Activated CD4-positive, alpha-beta T cell treated with anti-CD3 and anti-CD28 coated beads for 4 hours (primary cell): Measurements from ENCODE around the gene ZEB2.

Experiments
- DNase-seq, 2 donors: peaks; one replicate each; pipeline ENCODE4 v3.0.0-alpha.2; 2020

The ZEB2 gene

DNA sequence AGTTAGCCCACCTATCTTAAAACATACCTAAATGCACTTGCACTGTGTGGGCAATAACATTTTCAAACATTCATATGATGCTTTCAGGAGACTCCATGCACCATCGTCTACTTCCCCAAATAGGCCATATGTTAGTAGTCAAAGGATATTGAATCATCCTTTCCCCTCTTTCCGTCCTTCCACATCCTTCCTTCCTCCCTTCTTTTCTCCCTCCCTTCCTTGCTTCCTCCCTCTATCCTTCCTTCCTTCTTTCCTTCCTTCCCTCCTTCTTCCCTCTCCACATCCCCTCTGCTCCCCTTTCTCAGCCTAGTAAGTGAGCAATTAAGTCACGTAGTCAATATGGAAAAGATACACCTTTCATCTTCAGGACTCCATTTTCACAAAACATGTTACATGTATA, 73.8 kb downstream of the ZEB2 start:
- DNase-seq = no peak

DNA sequence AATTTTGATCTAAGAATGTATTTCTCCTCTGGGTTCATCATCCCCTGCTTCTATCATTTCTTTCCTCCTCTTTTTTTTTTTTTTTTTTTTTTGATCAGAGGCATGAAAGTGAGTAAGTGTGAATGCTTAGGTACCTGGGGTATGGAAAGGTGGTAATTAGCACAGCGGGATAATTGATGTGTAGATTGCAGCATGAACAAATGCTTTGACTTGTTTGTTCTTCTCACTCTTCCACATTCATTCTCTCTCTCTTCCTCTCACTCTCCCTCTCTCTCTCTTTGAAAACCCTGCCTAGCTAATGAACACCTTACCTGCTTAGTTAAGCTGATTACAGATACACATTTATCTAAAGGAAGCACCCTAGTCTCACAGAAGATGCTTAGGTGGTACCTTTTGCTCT, 74.7 kb downstream of the ZEB2 start:
- DNase-seq = no peak

DNA sequence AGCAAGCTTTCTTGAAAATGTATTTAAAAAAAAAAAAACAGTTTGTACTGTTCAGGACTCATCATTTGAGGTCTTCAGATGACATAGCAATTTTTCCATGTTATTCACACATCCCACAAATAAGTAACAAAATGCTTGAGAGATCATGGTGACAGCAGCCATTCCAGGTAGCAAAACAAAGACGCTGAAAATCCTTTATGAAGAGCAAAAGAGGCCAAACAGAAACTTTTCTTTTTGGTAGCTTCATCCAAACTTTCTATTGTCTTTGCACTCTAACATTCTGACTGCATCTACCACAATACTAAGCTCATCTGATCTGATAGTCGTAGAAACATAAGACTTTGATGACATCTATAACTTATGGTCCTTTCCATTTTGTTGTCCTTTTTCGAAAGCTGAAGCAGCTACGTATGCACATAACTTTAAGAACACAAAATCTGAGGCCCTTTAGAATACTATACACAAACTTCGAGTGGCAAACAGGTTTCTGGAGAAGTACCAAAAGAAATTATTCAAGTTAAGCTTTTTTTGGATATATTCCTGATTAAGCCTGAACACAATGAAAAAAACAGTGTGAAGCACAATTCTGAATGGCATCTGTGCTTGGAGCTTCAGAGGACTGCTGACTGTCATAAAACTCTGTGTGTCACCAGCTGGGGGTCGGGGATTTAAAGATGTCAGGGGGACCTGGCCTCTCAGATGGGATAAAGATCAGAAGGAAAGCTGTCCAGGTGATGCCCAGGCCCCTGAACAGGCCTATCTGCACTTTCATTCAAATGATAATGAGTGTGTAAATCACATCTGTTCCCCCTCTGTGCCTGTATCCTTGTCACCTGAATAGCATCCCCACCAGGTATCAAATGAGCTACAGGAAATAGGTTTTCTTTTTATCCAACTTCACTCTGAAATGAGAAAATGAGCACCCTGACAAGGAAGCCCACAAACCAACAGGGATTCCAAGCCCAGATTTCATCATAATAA, 75.8 kb downstream of the ZEB2 start:
- DNase-seq = no peak

DNA sequence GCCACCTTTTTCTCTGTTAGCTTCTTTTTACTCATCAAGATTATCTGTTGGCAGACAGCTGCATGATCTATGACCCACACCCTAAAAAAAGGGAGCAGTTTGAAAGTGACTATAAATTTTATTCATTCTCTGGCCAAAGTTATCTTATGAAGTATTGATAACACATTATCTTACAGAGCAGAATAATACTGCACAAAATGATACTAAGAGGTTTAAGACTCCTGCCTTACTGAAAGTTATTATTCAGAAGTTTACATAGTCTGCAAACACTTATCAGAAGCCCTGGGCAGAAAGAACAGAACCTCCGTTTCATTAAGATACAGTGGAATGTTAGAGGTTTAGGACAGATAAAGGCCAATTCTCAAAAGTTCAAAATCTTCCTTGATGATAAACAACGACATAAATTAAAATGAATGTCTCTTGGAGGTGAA, 78.2 kb downstream of the ZEB2 start:
- no peak for DNase-seq

DNA sequence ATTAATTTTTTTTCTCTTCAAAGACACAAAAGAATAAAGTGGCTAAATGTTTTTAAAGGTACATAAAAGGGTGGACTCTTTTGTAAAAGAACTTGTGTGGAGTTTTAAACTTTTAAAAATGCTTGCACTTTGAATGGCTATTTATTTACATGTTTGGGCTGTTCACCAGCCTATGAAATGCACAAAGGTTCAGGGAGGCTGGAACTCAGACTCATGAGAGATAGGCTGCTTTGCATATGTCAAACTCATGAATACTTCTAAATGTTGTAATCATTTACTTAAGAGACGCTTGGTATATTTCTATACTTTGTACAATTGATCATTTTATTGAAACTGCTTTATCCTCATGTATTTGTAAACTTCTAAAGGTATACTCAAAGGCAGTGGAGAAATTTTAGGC, 79.9 kb downstream of the ZEB2 start:
- DNase-seq = no peak

DNA sequence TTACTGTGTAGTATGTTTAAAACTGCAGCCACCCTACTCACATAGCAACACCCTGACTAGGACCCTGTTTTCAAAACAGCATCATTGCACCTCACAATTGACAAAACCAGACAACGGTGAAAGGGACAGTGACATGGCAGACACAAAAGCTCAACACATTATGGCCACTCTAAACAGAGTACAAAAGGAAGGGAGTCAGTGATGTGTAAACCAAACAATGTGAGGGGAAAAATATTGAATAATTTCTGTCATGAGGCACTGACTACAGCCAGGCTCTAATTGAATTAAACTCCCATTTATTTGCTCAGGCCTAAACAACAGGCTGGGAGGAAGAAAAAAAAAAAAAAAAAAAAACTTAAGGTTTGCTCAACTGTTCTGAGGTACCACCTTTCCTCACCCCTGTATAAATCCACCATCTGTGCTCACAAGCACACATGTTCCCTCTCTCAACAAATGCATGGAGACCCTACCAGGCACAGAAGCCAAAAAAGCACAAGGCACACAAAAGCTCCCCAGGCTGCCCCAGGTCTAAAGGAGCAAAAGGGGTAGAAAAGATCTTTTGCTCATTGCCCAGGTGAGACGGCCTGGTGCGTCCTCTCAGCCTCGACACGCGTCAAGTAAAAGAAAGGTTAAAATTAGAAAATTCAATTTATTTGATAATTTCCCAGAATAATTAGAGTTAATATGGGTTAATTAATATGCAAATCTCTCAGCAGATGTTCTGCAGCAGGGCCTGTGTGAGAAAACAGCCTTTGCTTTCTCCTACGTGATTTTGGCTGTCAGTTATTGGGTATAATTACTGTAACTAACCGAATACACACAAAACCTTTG, 80.9 kb downstream of the ZEB2 start:
- no peak for DNase-seq

DNA sequence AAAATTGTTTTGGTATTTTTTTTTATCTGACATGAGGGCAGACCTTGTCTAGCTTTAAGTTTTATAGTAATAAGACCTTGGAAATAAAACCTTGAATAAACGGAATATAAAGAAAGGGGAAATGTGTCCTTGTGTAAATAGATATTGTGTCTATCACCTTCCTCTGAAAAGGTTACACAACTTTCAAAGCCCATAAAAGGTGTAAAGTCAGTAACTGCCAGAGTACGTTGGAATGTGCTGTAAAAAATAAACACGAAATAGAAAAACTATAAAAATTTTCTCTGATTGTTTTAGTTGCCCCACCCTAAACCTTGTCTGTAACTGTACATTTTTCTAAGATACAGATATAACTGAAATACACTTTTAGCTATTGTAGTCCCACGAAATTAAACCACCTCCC, 82.3 kb downstream of the ZEB2 start:
- no peak for DNase-seq

DNA sequence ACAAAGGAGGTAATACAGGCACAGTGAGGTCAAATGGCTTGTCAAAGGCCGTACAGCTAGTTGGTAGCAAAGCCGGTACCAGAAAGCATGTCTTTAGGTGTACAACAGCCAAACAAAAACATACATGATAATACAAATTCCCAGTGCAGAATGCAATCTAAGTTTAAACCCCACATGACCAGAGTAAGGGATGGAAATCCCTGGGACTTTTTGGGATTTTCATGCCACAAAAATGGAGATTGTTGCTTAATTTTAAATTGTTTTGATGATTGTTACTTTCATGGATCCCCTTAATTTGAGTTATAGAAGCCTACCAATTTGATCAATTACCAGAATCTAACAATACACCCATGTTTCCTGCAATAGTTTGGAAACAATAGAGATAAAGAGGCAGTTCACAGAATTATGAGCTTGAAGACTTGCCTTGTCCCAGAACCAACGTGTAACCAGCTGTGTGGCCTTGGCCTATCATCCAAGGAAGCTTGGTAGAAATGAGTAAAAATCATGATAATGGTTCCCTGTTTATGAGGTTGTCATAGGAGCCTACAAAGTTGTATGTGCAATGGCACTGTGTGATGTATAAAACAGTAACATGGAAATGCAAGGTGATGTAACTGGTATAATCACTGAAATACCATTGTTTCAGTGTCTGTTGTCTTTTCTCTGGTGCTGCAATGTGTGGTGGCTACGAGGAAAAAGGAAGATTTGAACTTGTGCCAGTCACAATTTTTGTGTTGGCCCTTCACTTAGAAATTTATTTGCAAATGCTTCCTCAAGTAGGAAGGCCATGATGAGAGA, 85.3 kb downstream of the ZEB2 start:
- no peak for DNase-seq

DNA sequence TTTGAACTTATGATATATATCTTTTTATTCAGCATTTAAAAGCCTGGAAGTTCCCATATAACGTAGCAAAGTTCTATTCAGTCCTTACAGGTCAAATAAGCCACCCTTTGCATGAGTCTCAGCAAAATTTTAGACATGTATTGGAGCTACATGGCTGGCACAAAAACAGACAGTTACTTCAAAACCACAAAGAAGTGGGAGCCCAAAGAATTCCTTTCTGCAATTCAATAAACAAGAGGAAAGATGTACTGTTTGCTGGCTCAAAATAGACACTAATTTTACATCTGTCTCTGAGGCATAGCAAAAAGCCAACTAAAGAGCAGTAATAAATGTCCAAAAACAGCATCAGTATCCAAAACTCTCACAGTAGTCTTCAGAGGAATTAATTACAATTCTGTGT, 87.0 kb downstream of the ZEB2 start:
- DNase-seq = no peak

DNA sequence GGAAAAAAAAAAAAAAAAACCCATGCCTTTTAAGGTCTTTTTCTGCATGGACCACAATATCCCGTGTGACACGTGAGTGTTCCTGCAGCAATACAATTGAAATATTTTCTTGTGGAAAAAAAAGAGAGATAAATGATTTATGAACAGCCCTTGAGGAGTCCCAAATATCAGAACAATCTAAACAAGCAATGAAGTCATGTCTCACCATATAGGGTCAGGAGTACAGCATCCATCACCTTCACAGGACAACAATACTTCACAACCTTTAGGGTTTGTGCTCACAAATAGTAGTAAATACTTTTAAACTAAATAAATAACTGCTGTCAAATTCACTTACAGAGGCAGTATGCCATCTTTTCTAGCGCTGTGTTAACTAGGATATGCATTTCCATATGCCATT, 87.9 kb downstream of the ZEB2 start:
- no peak for DNase-seq

DNA sequence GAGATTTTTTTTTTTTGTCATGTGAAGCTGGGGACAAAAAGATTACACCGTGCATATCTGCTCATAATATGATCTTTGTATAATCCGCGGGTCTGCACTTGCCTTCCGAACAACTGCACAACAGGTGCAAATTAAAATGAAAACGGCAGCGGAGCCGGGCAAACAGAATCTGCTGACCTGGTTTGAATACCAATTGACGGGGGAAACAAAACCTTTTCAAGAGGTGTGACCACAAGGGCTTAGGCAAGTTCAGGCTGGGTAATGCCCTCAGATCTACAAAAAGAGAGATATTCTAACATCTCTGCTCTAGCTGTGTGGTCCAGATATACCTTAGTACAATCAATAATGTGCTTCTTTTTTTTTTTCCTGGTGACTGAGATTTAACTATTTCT, 88.5 kb downstream of the ZEB2 start:
- no peak for DNase-seq

DNA sequence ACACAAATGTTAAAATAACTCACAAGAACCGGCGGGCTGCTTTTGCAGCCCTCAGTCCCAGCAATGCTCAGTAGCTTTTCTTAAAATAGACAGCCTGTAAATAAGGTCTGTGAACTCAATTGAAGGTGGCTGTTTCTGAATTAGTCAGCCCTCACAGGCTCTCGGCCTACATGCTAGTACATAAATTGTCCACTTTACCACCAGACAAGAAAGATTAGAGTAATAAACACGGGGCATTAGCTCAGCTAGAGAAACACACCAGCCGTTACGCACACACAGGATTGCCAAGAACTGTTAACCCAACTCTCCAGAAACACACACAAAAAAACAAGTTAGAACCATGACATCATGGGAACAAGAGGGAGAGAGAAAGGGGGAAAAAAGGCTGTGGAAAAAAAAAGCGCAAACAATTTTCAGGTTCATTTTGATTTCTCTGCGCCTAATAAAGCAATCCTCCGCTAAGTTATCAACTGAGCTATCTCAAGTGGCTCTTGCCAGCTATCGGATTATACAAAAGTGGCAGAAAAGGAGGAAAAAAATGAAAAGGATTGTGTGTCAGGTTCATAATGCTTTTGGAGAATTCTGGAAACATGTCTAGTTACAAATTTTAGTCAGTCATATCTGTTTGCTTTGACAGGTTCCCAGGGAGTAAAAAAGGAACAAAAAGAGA, 89.1 kb downstream of the ZEB2 start:
- DNase-seq = no peak

DNA sequence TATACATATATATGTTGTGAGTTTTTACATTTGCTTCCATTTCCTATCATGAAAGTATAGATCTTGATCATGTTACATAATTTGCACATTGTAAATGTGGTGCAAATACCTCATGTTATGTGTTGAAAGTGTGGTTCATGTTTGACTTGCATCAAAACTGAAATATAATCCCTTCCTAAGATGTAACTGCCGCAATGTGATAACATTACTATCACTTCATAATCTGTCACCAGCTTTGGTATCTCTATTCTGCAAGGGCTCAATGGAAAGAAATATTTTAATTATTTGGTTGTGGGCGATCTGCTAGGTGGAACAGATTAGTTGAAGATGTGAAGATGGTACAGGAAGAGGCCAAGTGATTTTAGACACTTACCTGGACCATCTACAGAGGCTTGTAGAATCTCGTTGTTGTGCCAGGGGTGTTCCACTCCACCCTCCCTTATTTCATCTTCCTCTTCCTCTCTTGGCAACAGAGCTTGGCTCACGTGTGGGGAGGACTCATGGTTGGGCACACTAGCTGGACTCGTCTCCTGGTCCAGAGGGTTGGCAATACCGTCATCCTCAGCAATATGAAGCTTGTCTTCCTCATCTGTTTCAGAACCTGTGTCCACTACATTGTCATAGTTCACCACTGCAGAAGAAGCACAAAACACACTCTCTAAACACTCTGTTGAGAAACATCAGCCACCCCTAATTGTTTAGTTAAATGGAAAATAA, 90.4 kb downstream of the ZEB2 start:
- no peak for DNase-seq

DNA sequence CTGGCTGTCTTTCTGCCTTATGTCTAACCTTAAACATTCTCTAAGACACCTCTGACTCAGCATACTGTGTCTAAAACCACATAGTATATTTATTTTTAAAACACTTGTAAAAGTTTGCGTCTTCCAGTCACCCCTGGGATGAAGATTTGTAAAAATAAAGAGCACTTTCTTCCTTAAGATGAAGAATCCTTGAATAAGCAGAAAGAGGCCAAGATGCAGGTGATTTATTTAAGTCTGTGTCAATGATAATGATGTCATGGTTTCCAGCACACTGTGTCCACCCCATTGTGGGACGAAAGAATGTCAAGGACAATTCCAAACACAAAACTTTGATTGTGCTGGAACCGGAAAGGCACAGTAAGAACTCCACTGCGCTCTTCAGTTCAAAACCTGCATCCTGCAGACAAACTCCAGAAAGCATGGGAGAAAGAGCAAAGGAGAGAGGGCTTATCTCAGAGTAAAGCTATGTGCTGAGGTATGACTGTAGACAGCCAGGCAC, 92.9 kb downstream of the ZEB2 start:
- DNase-seq = no peak

DNA sequence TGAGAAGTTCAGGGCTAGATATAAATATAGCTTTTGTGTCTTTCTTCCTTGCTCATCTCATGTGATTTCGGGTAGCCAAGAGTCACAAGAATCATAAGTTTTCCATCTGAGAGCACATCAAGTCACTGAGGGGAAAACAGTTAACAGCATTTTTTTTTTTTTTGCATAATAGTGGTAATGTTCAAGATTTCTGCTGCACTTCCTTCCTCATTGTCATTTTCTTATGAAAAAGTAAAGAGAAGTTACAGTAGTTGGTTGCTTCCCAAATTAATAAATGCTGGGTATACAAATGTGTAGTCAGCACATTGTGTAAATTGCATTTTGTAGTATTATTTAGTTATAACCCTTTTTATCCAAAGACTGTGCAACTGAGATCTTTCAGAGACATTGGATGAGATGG, 93.6 kb downstream of the ZEB2 start:
- DNase-seq = no peak

DNA sequence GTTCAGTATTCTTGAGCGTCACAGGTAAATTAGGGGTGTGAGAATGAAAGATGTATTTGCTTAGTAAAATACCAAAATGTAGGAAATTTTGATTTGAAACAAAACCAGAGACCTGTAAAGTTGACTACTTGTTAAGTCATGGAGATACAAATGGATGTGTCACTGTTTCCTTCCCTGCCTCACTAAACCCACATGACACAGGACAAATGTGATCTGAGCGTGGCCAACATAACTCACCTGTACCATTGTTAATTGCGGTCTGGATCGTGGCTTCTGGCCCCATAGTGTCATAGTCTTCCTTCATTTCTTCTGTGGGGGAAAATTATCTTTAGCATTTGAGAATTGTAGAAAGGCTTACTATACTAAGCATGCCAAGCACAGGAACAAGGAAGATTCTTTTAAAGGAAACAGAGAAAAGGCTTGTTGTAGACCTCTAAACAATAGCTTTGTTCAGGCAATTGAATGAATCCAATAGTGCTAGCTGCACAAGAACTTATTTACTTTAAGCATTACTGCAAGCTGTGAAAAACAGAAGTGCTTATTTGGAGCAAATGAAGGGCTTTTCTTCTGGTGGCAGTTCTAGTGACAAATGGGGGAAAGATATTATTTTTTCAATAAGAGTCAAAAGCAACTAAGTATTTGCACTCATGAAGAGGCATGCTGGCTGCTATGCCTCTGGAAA, 95.2 kb downstream of the ZEB2 start:
- no peak for DNase-seq

DNA sequence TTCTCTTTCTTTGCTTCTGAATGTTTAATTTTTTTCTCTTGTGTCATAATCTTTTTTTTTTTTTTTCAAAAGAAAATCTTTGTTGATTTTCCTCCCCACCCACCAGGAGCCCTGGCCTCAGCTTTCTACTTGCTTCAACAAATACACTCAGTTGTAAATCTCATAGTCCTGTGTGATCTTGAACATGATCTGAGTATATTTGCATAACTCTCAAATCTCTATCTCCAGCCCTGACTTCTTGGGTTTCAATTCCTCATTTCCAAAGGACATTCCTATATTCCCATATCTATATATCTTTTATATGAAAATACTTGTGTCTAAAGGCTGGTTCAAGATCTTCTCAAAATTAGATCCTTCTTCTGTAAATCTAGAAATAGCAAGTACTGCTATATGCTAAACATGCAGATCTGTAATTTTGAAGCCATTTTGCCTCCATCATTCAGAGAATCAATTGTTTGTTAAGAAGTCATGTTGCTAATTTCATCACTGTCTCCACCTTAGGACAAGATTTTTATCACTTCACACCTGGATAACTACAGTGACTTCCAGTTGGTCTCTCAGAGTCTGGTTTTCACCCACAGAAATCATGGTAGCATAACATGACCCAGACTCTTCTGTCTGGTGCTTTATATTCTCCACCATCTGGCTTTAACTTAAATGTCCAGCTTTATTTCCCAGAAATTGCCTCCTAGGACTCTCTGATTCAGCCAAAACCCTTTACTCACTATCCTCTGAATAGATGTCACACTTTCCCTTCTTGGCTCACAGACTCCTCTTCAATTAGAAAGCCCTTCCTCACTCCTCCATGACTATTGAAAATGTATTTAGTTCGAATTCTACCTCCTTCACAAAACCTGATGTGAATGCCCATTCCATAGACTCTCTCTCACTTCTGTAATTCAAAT, 98.1 kb downstream of the ZEB2 start:
- DNase-seq = no peak

DNA sequence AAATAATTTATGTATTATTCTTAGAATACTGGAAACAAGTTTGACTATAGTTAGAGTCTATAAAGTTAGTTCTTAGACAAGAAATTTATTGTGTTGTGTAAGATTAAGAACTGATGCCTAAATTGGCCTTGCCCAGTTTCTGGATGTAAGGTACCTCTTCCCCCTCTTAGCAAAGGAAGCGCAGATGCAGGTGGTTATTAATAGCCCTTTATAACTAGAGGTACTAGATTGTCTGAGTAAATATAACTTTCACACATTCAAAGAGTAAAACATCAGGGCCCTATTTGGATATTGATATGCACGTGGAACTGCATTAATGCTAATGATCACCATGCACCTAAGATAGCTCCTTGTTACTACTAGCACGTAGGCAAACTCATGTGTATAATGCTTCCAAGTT, 100.7 kb downstream of the ZEB2 start:
- DNase-seq = no peak

DNA sequence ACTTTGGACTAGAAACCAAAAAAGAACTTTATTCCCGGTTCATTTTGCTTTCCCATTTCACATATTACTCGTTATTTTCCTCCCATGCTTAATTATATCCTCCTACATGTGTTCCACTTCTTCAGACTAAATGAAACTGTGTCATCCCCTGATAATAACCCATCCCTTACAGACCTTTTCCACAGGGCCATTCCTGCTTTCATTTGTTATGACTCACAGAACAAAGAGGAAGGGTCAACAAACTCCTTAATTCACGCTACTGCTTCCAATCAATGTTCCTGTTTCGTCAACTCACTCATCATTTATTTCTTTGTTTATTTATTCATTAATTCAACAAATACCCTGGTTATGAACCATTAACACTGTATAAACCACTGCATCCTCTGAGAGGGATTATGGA, 104.5 kb downstream of the ZEB2 start:
- DNase-seq = no peak

DNA sequence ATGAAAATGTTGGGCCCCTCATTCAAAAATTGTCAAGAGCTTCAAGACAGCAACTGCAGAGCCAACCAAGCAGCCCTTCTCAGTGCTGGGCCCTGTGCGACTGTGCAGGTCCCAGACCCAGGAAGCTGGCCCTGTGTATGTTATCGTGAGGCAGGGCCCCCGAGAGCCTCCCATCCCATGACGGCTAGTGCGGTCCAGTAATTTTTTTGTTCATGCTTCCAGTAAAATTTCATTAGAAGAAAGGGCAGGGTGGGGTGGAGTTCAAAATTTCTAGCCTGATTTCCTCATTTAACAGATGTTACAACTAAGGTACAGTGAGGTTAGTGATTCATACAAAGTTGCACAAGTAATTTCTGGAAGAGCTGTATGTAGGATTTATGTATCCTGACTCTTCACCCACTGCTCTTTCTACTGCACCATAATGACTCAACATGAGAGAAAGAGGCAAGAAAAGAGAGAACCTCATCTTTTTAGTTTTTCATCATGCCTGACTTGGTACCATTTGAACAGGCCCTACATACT, 105.5 kb downstream of the ZEB2 start:
- DNase-seq = no peak
